GM21786 (cell line): ENCODE results near the gene NOX5.
"Not testable (repeated sequence)": the region's sequence is repeated elsewhere in the genome, so short reads cannot be mapped to it uniquely, and the experiment has no call there.

ENCODE experiments used
- ATAC-seq: cut with Tn5 transposase; IDR thresholded peaks from one replicate; pipeline ENCODE4 v1.9.1; 2021; ENCODE audit not compliant: unreplicated experiment

NOX5 gene, protein sequence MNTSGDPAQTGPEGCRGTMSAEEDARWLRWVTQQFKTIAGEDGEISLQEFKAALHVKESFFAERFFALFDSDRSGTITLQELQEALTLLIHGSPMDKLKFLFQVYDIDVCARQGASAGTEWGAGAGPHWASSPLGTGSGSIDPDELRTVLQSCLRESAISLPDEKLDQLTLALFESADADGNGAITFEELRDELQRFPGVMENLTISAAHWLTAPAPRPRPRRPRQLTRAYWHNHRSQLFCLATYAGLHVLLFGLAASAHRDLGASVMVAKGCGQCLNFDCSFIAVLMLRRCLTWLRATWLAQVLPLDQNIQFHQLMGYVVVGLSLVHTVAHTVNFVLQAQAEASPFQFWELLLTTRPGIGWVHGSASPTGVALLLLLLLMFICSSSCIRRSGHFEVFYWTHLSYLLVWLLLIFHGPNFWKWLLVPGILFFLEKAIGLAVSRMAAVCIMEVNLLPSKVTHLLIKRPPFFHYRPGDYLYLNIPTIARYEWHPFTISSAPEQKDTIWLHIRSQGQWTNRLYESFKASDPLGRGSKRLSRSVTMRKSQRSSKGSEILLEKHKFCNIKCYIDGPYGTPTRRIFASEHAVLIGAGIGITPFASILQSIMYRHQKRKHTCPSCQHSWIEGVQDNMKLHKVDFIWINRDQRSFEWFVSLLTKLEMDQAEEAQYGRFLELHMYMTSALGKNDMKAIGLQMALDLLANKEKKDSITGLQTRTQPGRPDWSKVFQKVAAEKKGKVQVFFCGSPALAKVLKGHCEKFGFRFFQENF

DNA sequence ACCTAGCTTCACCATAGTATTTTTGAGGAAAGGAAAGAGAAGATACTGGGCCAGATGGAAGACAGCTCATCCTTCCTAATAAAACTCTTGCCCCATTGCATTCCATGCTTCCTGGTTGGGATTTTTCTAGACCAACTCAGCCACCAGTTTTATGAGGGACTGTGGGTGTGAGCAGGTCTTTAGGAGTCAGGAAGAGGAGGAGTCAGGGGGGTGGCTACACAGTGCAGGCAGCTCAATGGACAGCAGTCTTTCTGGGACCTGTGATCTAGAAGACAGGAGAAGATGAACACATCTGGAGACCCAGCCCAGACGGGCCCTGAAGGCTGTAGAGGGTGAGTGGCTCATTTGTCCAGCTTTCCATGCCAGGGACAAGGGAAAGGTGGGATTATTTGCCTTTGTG, at the start of gene NOX5:
NOX5 (plus strand) TSS at position 242 of the 400 bp plus-strand sequence; CDS start at position 283, 41 bp downstream.
- ATAC-seq = no peak

DNA sequence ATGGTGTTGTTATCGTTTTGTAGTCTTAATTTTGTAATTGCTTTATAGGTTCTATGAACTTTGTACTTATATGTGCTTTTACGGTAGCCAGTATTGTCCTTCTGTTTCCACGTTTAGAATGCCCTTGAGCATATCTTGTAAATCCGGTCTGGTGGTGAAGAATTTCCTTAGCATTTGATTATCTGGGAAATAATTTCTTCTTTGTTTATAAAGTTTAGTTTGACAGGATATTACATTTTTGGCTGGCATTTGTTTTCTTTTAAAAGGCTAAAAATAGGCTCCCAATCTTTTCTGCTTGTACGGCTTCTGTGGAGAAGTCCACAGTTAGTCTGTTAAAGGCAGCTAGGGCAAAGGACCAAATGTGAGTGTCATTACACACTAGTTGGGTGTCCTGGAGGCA, 47.5 kb upstream of the NOX5 start:
- no peak for ATAC-seq

DNA sequence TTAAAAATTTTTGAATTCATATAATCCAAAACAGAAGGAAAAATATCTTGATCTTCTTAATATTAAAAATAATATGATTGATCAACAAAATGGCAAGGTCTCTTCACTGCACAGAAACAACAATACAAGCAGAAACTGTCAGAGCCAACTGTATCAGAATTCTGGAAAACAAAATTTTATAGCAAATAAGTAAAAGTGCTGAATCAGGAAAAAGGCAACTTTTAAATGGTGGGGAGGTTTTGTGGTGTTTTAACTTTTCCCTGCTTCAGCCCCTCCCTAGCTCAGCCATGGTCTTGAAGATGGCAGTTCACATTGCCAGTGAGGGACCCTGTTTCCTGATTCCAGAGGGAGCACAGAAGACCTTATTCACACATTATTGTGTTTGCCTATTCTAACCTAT, 46.5 kb upstream of the NOX5 start:
- no peak for ATAC-seq

DNA sequence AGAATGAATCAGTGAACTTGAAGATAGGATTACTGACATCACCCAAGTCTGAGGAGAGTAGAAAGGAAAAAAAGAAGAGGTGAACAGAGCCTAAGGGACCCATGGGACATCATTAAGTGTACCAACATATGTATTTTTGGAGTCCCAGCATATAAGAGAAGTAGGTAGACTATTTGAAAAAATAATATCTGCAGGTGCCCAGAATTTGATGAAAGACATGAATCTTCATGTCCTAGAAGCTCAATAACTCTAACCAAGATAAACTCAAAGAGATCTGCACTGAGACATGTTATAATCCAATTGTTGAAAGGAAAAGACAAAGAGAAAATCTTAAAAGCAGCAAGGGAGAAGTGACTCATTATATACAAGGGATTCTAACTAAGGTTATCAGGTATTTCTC, 45.2 kb upstream of the NOX5 start:
- ATAC-seq = no peak

DNA sequence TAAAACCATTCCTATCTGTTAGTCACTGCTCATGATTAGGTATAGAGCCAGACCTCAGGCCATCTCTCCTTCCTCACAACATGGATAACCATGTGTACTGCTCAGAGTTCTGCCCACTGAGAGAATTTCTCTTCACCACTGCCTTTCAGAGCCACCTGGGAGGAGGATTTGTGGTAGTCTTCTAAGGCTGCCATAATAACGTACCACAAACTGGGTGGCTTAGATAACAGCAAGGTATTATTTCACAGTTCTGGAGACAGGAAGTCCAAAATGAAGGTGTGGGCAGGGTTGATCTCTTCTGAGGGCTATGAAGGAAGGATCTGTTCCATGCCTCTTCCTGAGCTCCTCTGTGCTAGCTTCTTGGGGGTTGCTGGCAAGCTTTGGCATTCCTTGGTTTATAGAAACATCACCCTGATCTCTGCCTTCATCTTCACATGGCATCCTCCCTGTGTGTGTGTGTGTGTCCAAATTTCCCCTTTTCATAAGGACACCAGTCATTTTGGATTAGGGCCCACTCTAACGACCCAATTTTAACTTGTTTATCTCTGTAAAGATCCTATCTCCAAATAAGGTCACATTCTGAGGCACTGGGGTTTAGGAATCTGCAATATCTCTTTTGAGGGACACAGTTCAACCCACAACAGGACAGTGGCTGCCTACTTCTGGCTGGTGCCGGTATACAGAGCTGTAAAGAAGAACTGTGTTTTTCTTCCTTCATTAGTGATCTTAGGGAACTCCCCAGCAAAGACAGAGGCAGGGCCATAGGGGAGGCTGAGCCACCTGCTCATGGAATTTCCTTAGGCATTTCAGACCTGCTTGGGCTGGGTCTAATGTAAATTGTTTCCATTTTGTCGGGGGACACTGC, 42.1 kb upstream of the NOX5 start:
- ATAC-seq = no peak

DNA sequence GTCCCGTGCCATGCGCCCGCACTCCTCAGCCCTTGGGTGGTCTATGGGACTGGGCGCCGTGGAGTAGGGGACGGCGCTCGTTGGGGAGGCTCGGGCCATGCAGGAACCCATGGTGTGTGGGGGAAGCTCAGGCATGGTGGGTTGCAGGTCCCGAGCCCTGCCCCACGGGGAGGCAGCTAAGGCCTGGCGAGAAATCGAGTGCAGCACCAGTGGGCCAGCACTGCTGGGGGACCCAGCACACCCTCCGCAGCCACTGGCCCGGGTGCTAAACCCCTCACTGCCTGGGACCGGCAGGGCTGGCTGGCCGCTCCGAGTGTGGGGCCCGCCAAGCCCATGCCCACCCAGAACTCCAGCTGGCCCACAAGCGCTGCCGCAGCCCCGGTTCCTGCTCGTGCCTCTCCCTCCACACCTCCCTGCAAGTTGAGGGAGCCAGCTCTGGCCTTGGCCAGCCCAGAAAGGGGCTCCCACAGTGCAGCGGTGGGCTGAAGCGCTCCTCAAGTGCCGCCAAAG, 38.8 kb upstream of the NOX5 start:
- ATAC-seq = not testable (repeated sequence)

DNA sequence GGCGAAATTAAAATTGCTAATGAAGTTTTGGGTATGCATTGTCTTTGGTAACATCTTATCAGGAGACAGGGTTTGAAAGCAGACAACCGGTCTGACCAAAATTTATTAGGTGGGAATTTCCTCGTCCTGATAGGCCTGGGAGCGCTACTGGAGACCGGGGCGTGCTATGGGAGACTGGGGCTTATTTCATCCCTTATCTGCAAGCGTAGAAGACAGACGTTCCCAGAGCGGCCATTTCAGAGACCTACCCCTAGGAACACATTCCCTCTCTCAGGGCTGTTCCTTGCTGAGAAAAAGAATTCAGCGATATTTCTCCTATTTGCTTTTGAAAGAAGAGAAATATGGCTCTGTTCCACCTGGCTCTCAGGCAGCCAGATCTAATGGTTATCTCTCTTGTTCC, 37.1 kb upstream of the NOX5 start:
- not testable (repeated sequence) for ATAC-seq

DNA sequence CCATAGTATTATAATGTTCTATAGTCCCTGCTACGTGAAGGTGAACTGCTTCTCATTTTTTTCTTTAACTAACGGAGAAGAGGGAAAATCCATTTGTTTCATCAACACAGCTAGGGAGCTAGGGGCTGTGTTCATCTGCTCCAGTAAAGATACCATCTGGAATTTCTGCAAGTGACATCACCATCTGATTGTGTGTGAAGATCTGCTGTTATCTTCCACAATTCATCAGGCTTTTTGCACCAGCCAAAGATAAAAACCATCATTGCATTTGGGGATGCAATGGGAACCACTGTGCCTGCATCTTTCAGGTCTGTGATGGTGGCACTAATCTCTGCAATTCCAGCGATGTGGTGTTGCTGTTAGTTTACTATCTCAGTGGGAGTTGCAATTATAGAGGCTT, 35.5 kb upstream of the NOX5 start:
- ATAC-seq = no peak

DNA sequence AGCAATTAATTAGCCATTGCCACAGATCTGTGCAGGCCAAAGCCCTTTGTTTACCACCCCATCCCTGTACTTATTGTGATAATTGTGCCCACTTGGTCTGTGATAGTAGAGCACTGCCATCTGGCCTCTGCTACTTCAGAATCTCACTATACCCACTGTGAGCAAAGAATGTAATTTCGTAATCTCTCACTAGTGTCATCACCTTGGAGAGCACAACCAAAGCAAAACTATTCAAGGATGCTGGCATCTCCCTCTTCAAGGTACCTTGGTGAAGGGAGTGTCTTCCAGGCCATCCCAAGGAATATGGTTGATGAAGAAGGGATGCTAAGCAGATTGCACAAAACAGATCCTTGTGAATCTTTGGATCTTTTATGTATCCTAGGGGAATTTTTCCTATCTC, 34.7 kb upstream of the NOX5 start:
- ATAC-seq = no peak

DNA sequence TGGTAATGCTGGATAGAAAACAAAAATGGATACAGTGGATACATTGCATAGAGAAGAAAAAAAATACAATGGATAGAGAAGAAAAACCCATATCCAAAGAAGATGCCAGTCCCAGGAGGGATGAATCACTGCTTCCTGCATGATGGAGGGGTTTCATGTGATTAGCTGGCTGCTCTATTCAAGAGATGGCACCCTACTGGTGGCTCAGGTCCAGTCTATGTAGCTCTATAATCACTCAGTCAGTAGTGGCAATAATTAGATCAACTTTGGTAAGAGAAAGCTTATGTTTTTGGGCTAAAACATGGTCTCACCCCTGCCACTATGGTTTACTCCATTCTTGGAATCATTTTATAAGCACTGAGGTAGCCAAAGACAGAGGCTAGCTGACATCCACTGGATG, 33.7 kb upstream of the NOX5 start:
- ATAC-seq = no peak

DNA sequence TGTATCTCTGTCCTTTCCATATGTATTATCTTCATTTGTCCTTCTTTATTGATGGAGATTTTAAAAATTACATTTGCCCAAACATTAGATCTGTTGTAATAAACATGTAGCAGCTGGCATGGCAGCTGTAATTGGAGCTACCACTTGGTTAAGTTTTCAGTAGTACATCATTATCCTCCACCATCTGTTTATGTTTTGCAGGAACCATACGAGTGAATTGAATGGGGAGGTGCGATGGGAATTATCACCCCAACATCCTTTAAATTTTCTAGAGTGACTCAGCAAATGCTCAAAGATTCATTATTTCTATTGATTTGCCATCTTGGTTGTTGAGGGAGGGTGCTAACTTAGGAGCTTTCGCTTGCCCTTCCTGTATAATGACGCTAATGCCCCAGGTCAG, 32.6 kb upstream of the NOX5 start:
- ATAC-seq = no peak

DNA sequence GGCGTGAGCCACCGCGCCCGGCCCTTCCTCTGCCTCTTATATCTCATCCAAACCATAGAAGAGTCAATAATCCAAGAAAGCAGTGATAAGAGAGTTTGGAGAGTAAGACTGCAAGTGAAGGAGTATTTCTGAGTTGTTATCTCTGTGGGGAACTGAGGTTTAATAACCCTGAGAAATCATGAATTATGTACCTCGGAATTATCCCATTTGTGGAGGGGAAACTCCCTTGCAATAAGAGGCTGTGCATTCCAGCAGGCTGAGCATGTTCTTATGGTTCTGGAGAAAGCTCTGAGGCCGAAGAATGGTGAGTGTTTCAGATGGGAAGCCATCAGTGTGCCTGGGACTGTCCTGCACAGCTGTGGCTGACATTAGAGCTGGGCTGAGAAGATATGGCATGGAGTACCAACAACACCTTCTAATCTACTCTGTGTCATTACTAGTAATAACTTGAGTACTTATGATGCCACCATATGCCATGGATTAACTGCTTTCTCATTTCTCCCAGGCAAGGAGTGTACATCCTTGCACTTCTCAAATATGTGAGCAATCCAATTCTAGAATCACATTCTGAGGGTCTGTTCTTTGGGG, 31.4 kb upstream of the NOX5 start:
- no peak for ATAC-seq

DNA sequence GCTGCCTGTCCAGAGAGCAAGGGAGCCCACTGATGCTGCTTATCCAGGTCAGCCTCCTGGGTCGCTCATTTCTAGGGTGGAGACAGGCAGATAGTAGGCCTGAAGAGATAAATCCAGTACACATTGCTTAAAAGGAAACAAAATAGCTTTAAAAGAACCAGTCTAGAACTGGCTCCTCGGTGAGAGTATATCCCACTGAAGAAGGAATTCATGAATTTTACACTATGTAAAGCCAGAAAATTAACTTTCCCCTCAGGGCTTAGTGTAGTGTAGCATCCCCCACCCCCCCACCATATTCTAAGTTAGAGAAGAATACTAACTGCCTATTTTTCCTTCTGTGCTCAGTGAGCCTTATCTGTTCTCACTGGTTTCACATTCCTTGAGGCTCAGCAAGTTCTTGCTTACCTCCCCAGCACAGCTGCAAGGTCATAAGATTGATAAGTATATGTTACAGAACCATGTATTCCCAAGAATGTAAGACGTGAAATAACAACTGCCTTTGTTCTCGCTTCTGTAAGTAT, 30.5 kb upstream of the NOX5 start:
- no peak for ATAC-seq

DNA sequence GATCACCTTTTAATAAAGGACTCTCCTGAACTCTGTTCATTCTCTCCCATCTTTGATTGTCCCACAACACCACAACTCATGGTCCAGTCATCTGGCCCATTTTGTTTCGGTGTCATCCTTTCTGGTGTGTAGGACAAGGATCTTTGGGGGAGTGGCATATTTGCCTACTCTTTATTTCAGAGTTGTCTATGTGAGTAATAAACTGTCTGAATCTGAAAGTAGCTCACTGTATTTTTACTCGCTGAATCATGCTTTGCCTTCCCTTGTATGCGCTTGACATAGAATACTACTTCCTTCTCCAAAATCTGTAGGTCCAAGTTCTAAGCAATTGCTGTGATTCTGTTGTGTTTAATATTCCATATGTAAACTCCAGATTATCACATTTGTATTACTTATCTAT, 29.9 kb upstream of the NOX5 start:
- ATAC-seq = no peak

DNA sequence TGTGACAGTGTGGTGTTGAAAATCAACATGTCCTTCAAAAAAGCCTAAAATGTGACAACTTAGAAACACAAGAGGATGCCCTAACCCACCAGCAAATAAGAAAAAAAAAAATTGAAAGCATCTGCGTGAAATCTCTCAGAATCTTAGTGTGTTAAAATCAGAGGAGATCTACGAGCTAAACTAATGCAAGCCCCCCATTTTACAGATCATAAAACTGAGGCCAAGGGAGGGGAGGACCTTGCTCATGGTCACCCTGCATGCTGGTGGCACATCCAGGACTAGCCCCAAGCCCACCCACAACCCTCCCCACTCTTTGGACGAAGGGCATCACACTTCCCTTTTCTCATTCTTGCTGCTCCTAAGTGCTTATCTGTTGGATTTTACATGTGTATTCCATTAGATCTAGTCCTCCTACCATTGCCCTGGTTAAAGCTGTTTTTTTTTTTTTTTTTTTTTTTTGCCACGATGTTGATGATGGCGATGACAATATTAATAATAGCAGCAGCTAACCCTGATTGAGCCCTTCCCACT, 29.1 kb upstream of the NOX5 start:
- no peak for ATAC-seq

DNA sequence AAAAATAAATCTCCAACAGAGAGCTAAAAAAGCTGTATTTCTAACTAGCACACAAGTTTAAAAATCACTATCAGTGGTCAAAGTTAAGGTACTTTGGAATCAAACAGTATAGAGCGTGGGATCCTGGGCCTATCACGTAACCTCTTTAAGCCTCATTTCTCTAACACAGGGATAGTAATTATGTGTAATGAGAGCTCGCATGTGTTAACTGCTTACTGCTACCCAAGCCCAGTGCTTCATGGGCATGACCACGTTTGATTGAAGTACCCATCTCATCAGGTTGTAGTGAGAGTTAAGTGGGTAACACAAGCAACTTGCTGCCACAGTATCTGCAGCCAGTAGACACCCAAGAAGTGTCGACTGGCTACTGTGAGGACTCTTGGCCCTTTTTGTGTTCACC, 28.2 kb upstream of the NOX5 start:
- no peak for ATAC-seq

DNA sequence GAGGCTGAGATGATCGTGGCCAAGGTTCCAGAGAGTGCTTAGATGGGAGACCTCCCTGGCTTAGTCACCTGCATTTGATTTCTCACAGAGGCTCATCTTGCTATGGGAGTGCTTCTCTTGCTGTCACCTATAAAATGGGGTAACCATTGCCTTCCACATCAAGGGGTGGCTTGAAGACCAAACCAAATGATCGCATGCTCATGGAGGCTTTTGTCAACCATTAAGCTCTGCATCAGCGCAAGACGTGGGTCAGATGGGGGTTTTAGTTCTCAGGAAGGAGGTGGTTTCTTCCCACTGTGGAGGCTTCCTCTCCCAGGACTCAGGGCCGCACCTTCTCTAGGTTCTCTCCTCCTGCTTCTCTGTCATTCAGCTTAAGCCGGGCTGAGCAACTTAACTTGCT, 27.4 kb upstream of the NOX5 start:
- no peak for ATAC-seq

DNA sequence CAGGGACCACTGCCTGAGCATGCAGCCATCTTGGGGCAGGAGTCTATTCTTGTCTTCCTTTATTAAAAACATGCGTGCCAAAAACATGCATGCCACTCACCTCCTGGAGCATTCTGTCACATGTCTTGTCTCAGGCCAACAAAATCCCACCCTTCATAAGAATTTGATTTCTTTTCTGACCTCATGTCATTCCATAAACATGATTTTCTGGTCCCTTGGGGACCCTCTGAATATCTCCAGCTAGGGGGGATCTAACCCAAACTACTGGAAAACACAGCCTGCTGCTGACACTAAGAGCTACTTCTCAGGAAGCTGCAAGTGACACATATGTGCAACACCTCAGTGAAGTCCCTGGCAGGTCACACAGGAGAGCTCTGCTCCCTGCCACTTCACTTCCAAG, 26.8 kb upstream of the NOX5 start:
- no peak for ATAC-seq

DNA sequence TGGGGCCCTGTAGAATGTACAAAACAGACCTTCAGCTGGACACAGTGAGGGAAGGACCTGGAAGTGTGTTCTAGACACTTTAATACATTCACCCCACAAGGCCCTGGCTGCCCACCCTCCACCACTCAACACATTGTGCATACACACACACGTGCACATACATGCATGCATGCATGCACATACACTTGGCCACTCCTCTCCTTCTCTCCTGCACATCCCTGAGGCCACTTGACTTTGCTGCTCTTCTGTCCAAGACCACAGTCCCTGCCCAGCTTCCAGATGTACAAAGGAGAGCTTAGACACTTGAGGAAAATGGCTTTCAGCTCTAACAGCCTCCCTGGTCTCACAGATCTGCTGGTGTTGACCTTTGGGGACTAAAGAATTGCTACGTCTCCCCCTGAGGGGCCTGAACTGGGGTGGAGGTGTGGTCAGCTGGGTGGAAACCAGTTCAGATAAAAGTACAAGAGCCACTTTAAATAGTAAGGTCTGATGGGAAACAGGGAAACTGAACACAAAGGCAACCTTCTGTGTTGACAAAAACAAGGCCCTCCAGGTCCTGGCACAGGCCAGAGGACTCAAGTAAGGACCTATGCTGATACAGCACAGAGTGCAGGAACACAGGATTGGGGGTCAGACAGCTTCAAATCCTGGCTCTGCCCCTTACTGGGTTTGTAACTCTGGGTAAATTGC, 24.8 kb upstream of the NOX5 start:
- ATAC-seq = no peak
